H1 (cell line): Measurements from ENCODE around the gene NEMF. TPM values are rescaled to one million over a fixed set of nuclear protein-coding genes. Genes with fewer than 3 reads are reported as not detected.
A peak's percentile ranks its signal among the peaks of the same experiment; 100 is the strongest.

Experiments used
- CTCF ChIA-PET: fragments of 300-600 bp; sonication (Branson Sonifier 250); formaldehyde crosslinking; loops from one replicate; lab custom pipeline; 2021; ENCODE audit not compliant: partially characterized antibody; lab: Charles Lee
- POLR2A ChIA-PET: fragments of 300-600 bp; sonication (Branson Sonifier 250); formaldehyde crosslinking; loops from one replicate; lab custom pipeline; 2021; ENCODE audit warnings: inconsistent platforms; ENCODE audit not compliant: partially characterized antibody; lab: Charles Lee
- DNase-seq, 2 experiments: peaks; one replicate each; pipeline versions ENCODE4 v3.0.0 to v3.0.0-alpha.2; 2010 to 2022; ENCODE audit warnings: low spot score in 2 of 2, low read depth in 1 of 2, mixed read lengths in 1 of 2
- FAIRE-seq: peaks from 2 replicates; lab custom pipeline; 2011; peaks lifted over from hg19 to GRCh38; lab: Jason Lieb, UNC
- H2AFZ ChIP-seq: 2 replicates; pipeline ENCODE4 v1.8.1; 2012; ENCODE audit warnings: low read length, inconsistent platforms
- H2AK5ac ChIP-seq: 2 replicates; pipeline ENCODE4 v1.6.1; 2013; ENCODE audit warnings: low read depth, low read length
- H2BK120ac ChIP-seq: replicated peaks from 2 replicates; pipeline ENCODE3; 2013; ENCODE audit warnings: low read depth, low read length, inconsistent platforms
- H2BK12ac ChIP-seq: 2 replicates; pipeline ENCODE4 v1.6.1; 2013; ENCODE audit warnings: low read depth, low read length
- H2BK15ac ChIP-seq: 2 replicates; pipeline ENCODE4 v1.6.1; 2013; ENCODE audit warnings: low read length
- H2BK20ac ChIP-seq: 2 replicates; pipeline ENCODE4 v1.6.1; 2013; ENCODE audit warnings: low read length
- H2BK5ac ChIP-seq: 2 replicates; pipeline ENCODE4 v1.6.1; 2013; ENCODE audit warnings: low read depth, low read length
- H3K14ac ChIP-seq: 2 replicates; pipeline ENCODE4 v1.6.1; 2013; ENCODE audit warnings: inconsistent platforms; ENCODE audit not compliant: insufficient read length
- H3K18ac ChIP-seq: 2 replicates; pipeline ENCODE4 v1.6.1; 2013; ENCODE audit warnings: low read length; ENCODE audit errors: extremely low read depth
- H3K23ac ChIP-seq: 2 replicates; pipeline ENCODE4 v1.6.1; 2013; ENCODE audit warnings: inconsistent platforms; ENCODE audit not compliant: insufficient read length
- H3K23me2 ChIP-seq: 2 replicates; pipeline ENCODE4 v1.6.1; 2013; ENCODE audit warnings: low read depth, low read length
- H3K27ac ChIP-seq: 2 replicates; pipeline ENCODE4 v1.6.1; 2011; ENCODE audit warnings: low read depth, low read length, inconsistent platforms
- H3K27me3 ChIP-seq, 4 experiments: replicated peaks in 1 of 4; 1 replicate in 1 of 4; 2 replicates in 3 of 4; pipeline versions ENCODE4 v1.6.1 to v1.8.1; 2011 to 2013; ENCODE audit warnings: low read length in 3 of 4, mild to moderate bottlenecking in 3 of 4, inconsistent platforms in 2 of 4, mixed read lengths in 2 of 4, moderate library complexity in 1 of 4; ENCODE audit not compliant: control insufficient read depth in 3 of 4, insufficient read depth in 3 of 4; ENCODE audit errors: extremely low read depth in 1 of 4
- H3K36me3 ChIP-seq, 4 experiments: 2 replicates each; pipeline versions ENCODE4 v1.6.1 to v1.8.1; 2011 to 2013; ENCODE audit warnings: mild to moderate bottlenecking in 4 of 4, low read length in 3 of 4, moderate library complexity in 2 of 4, control low read depth in 1 of 4, inconsistent platforms in 1 of 4; ENCODE audit not compliant: insufficient read depth in 4 of 4, control insufficient read depth in 2 of 4
- H3K4ac ChIP-seq: replicated peaks from 2 replicates; pipeline ENCODE3; 2013; ENCODE audit warnings: low read length, low read depth, mixed read lengths, inconsistent platforms; ENCODE audit not compliant: insufficient read length
- H3K4me1 ChIP-seq, 4 experiments: replicated peaks in 1 of 4; 1 replicate in 1 of 4; 2 replicates in 3 of 4; pipeline versions ENCODE4 v1.6.1 to v1.8.1; 2011 to 2013; ENCODE audit warnings: low read length in 3 of 4, inconsistent platforms in 2 of 4, mixed read lengths in 1 of 4; ENCODE audit not compliant: insufficient read depth in 4 of 4, control insufficient read depth in 3 of 4
- H3K4me2 ChIP-seq, 2 experiments: 2 replicates each; pipeline versions ENCODE4 v1.6.1 to v1.8.1; 2011 to 2013; ENCODE audit warnings: low read depth in 2 of 2, low read length in 2 of 2, control low read depth in 1 of 2, inconsistent platforms in 1 of 2, mild to moderate bottlenecking in 1 of 2; ENCODE audit not compliant: insufficient read depth in 1 of 2
- H3K4me3 ChIP-seq, 4 experiments: fragments of 200-600, 300-600 bp in 1 of 4; sonication (generic), shearing (Covaris generic), sonication (Bioruptor Twin) in 1 of 4; 2 replicates each; pipeline versions ENCODE4 v1.5.1 to v1.8.1; 2011 to 2016; ENCODE audit warnings: low read length in 4 of 4, low read depth in 3 of 4, control low read depth in 2 of 4, inconsistent platforms in 2 of 4, mild to moderate bottlenecking in 2 of 4, mixed read lengths in 1 of 4, moderate library complexity in 1 of 4; ENCODE audit not compliant: insufficient read depth in 2 of 4; ENCODE audit errors: extremely low read depth in 1 of 4
- H3K56ac ChIP-seq: replicated peaks from 2 replicates; pipeline ENCODE3; 2013; ENCODE audit warnings: low read depth, mild to moderate bottlenecking, mixed read lengths, low read length, inconsistent platforms; ENCODE audit not compliant: insufficient read length
- H3K79me1 ChIP-seq: 2 replicates; pipeline ENCODE4 v1.6.1; 2013; ENCODE audit warnings: low read depth, low read length, control low read depth
- H3K79me2 ChIP-seq, 2 experiments: 2 replicates each; pipeline versions ENCODE4 v1.6.1 to v1.8.1; 2012 to 2013; ENCODE audit warnings: low read length in 2 of 2, mild to moderate bottlenecking in 2 of 2, inconsistent platforms in 1 of 2; ENCODE audit not compliant: insufficient read depth in 2 of 2, control insufficient read depth in 1 of 2
- H3K9ac ChIP-seq, 4 experiments: replicated peaks in 1 of 4; 1 replicate in 1 of 4; 2 replicates in 3 of 4; pipeline versions ENCODE4 v1.6.1 to v1.8.1; 2011 to 2013; ENCODE audit warnings: low read depth in 3 of 4, low read length in 3 of 4, control low read depth in 2 of 4, mild to moderate bottlenecking in 2 of 4, moderate library complexity in 2 of 4, inconsistent platforms in 1 of 4; ENCODE audit errors: extremely low read depth in 1 of 4
- H3K9me3 ChIP-seq, 2 experiments: 2 replicates each; pipeline versions ENCODE4 v1.6.1 to v1.8.1; 2012 to 2013; ENCODE audit warnings: mild to moderate bottlenecking in 2 of 2, moderate library complexity in 2 of 2, control low read depth in 1 of 2, inconsistent platforms in 1 of 2, low read depth in 1 of 2, low read length in 1 of 2, mixed read lengths in 1 of 2; ENCODE audit not compliant: insufficient read depth in 2 of 2
- H4K20me1 ChIP-seq, 2 experiments: replicated peaks in 1 of 2; 2 replicates each; pipeline versions ENCODE3 to v1.8.1; 2011 to 2013; ENCODE audit warnings: inconsistent platforms in 2 of 2, low read length in 2 of 2, mild to moderate bottlenecking in 1 of 2; ENCODE audit not compliant: insufficient read depth in 2 of 2, control insufficient read depth in 1 of 2
- H4K5ac ChIP-seq: 2 replicates; pipeline ENCODE4 v1.6.1; 2013; ENCODE audit warnings: low read length, low read depth, mixed read lengths, inconsistent platforms; ENCODE audit not compliant: insufficient read length
- H4K8ac ChIP-seq: 2 replicates; pipeline ENCODE4 v1.8.0; 2013; ENCODE audit warnings: mild to moderate bottlenecking, moderate library complexity, low read length, inconsistent platforms; ENCODE audit not compliant: insufficient read depth; ENCODE audit errors: extremely low read depth
- H4K91ac ChIP-seq: replicated peaks from 2 replicates; pipeline ENCODE3; 2013; ENCODE audit warnings: low read length, mixed read lengths, inconsistent platforms; ENCODE audit not compliant: insufficient read length
- FOSL1 ChIP-seq: IDR thresholded peaks from 2 replicates; pipeline ENCODE4 v1.6.1; 2011; ENCODE audit warnings: mild to moderate bottlenecking, low read depth, low read length, moderate library complexity; ENCODE audit not compliant: insufficient read depth
- GTF2F1 ChIP-seq: IDR thresholded peaks from 2 replicates; pipeline ENCODE4 v1.6.1; 2012; ENCODE audit warnings: low read depth, low read length, improper control_type of control experiment, borderline replicate concordance
- HDAC2 ChIP-seq, 2 experiments: fragments of 300-600 bp in 1 of 2; sonication (generic) in 1 of 2; IDR thresholded peaks; 2 replicates each; pipeline ENCODE4 v1.6.1; 2011 to 2012; ENCODE audit warnings: low read depth in 2 of 2, low read length in 2 of 2, mild to moderate bottlenecking in 2 of 2, moderate library complexity in 2 of 2, borderline replicate concordance in 1 of 2, inconsistent platforms in 1 of 2
- KDM1A ChIP-seq: fragments of 200-600, 300-600 bp; sonication (generic); IDR thresholded peaks from 2 replicates; pipeline ENCODE4 v1.7.1; 2016; ENCODE audit warnings: mild to moderate bottlenecking, low read length, borderline replicate concordance
- KDM5A ChIP-seq: fragments of 200-600 bp; IDR thresholded peaks from 2 replicates; pipeline ENCODE4 v1.7.1; 2012; ENCODE audit warnings: mild to moderate bottlenecking, low read length, inconsistent platforms, mixed read lengths
- POLR2AphosphoS5 ChIP-seq: IDR thresholded peaks from 2 replicates; pipeline ENCODE4 v1.6.1; 2011; ENCODE audit warnings: low read depth, low read length
- POU5F1 ChIP-seq: IDR thresholded peaks from 2 replicates; pipeline ENCODE4 v1.6.1; 2011; ENCODE audit warnings: low read depth, mild to moderate bottlenecking, low read length, moderate library complexity
- SIRT6 ChIP-seq: IDR thresholded peaks from one replicate; pipeline ENCODE4 v1.7.1; 2012; ENCODE audit warnings: low read length, inconsistent platforms
- SP1 ChIP-seq: IDR thresholded peaks from 2 replicates; pipeline ENCODE4 v1.6.1; 2011; ENCODE audit warnings: low read depth, low read length
- TCF12 ChIP-seq: IDR thresholded peaks from 2 replicates; pipeline ENCODE4 v1.6.1; 2011; ENCODE audit warnings: low read depth, mild to moderate bottlenecking, low read length
- TEAD4 ChIP-seq: IDR thresholded peaks from 2 replicates; pipeline ENCODE4 v1.6.1; 2012; ENCODE audit warnings: low read depth, low read length, inconsistent platforms, mixed read lengths
- WGBS, 2 experiments: shearing (Covaris generic) in 1 of 2; methylation state at CpG; one replicate each; pipeline versions ENCODE4 v1.1.6 to v1.1.7; 2013 to 2015; ENCODE audit warnings: low lambda C conversion rate in 2 of 2, mixed read lengths in 2 of 2, inconsistent platforms in 1 of 2, low coverage in 1 of 2, missing lambda C conversion rate in 1 of 2; ENCODE audit not compliant: insufficient replicate concordance in 2 of 2, insufficient coverage in 1 of 2, insufficient read length in 1 of 2; ENCODE audit errors: extremely low coverage in 1 of 2, missing lambda C conversion rate in 1 of 2; 5-methylcytosine and 5-hydroxymethylcytosine counted together
- polyA plus RNA-seq, 7 experiments: library from polyadenylated mRNA; depleted of rRNA in 3 of 7; stranded (reverse) in 5 of 7; unstranded in 2 of 7; fragments of >200 nt in 5 of 7; fragments of 200-250 nt in 2 of 7; gene quantifications; 1 replicate in 5 of 7; 2 replicates in 1 of 7; 4 replicates in 1 of 7; pipeline versions ENCODE4 v1.2.1 to v1.2.3, GENCODE V29; 2011 to 2013; ENCODE audit warnings: missing spikeins in 2 of 7, mixed read lengths in 2 of 7
- total RNA-seq: library from RNA; stranded (reverse); fragmentation: NEBNext Ultra II Directional; extraction: Animal tissue kit (Norgen Biotek cat#: 25700); gene quantifications from 2 replicates; pipeline ENCODE4 v1.2.1, GENCODE V29; 2021

The NEMF gene
- total and polyA plus RNA-seq, 2 of the 8 experiments (the other 6 are each of a cell fraction or from before 2014, with no cell fraction given) = 8.3 to 45.5 TPM

DNA sequence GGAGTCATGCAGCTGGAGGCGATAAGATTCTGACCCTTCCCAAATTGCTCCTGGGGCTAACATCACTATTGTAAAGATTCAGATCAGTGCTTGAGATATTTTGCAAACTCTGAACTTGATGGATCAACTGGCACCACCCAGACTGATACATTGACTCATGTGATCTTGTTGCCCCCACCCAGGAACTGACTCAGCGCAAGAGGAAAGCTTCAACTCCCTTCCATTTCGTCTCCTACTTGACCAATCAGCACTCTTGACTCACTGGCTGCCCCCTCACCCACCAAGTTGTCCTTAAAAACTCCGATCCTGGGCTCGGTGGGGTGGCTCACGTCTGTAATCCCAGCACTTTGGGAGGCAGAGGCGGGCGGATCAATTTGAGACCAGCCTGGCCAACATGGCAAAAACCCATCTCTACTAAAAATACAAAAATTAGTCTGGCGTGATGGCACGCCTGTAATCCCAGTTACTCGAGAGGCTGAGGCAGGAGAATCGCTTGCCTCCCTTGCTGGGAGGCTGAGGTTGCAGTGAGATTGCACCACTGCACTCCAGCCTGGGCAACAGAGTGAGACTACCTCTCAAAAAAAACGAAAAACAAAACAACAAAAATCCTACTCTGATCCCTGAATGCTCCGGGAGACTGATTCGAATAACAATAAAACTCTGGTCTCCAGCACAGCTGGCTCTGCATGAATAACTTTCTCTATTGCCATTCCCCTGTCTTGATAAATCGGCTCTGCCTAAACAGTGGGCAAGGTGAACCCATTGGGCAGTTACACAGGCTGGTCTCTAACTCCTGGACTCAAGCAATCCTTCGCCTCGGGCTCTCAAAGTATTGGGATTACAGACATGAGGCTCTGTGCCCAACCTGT, 30.5 kb upstream of the NEMF start:
- Histone ChIP-seq H3K4me1 (peaks cover 2 to 9% (median 7%) of the 10 kb centered on the region in 4 experiments; a peak in 5 of 7 replicates), H2AFZ (0 out of 2 replicates have a peak overlapping the region, but pooled peaks have one; percentile 49), H2BK120ac (no peak overlapping the region), H4K8ac (no peak overlapping the region), H4K20me1 (no peaks in the 10 kb centered on the region), H3K23ac (no peak overlapping the region), H3K79me1 (no peaks in the 10 kb centered on the region), H2BK15ac (no peak overlapping the region), H4K91ac (no peak overlapping the region), H3K9me3 (no peaks in the 10 kb centered on the region), H4K5ac (no peak overlapping the region), H2BK12ac (peak overlapping the region; percentile 84), H3K9ac (no peak overlapping the region), H3K23me2 (no peaks in the 10 kb centered on the region), H3K4me2 (peak overlapping the region; percentile 37 to 56; a peak in 3 of 4 replicates), H3K27me3 (no peaks in the 10 kb centered on the region), H3K4ac (no peak overlapping the region), H2BK5ac (peak overlapping the region; percentile 60; the same call in 1 of the 2 replicates), H2BK20ac (no peak overlapping the region), H3K56ac (no peak overlapping the region), H3K79me2 (no peaks in the 10 kb centered on the region), H3K27ac (no peak overlapping the region), H3K18ac (peak overlapping the region; percentile 24; the same call in 1 of the 2 replicates), H2AK5ac (no peak overlapping the region; the same call in 1 of the 2 replicates), H3K4me3 (peak overlapping the region in 2 of 4 experiments; percentile 10 to 28; a peak in 2 of 8 replicates), H3K36me3 (no peaks in the 10 kb centered on the region), H3K14ac (no peak overlapping the region)
- ChIA-PET CTCF (interaction anchor here (0.7 to 5.4 kb wide), 5 partner anchors 9 to 221 kb away, joined by 3 to 41 read pairs (median 4); no protein-coding TSS in a partner anchor), POLR2A (interaction anchor here (0.8 to 3.8 kb wide), 4 partner anchors 9 to 191 kb away, joined by 3 to 14 read pairs (median 8); partner anchors contain the start of gene ARF6)
- DNase-seq (peak in 1 of 2 experiments; percentile 42), FAIRE-seq (no peak)
- 70% methylated on average over 17 of the region's 18 CpGs; no CpG with 5 or more reads in 1 of the 2 experiments for WGBS, 2 experiments
- TF ChIP-seq KDM5A = no peak
- 0 out of 2 replicates have a peak, but pooled peaks have one; percentile 20 for TF ChIP-seq SP1
- TF ChIP-seq HDAC2 (IDR thresholded peaks at IDR 0.05; ENCODE audit: borderline replicate concordance in 1 of 2, low read depth in 2 of 2, low read length in 2 of 2) = peak in 1 of 2 experiments; percentile 61; a peak in 1 of 4 replicates
- TF ChIP-seq POU5F1 = peak; percentile 46; the same call in 1 of the 2 replicates
- 0 out of 2 replicates have a peak, but pooled peaks have one; percentile 46 for TF ChIP-seq KDM1A
- no peak for TF ChIP-seq TEAD4
- TF ChIP-seq FOSL1 = no peak
- 0 out of 2 replicates have a peak, but pooled peaks have one; percentile 22 for TF ChIP-seq TCF12
- TF ChIP-seq GTF2F1 = no peak
- no peak for TF ChIP-seq SIRT6
- no peak for TF ChIP-seq POLR2AphosphoS5
